GM23338 (cell line): Measurements from ENCODE around the gene UBQLN1. TPM values are rescaled to one million over a fixed set of nuclear protein-coding genes. Genes with fewer than 3 reads are reported as not detected.

Experiments
- ATAC-seq: fragments of 200-7000 bp; cut with Tn5 transposase; 3 replicates; pipeline ENCODE4 v1.9.1; 2020
- DNase-seq: peaks from one replicate; pipeline ENCODE4 v3.0.0-alpha.2; 2015; ENCODE audit warnings: low spot score
- H2AFZ ChIP-seq: fragments of 200-600 bp; sonication (generic); 2 replicates; pipeline ENCODE4 v1.8.0; 2016; ENCODE audit warnings: antibody characterized with exemption, mild to moderate bottlenecking, moderate library complexity
- H3F3A ChIP-seq: fragments of 200-600 bp; sonication (generic); replicated peaks from 2 replicates; pipeline ENCODE4 v1.8.0; 2017; ENCODE audit warnings: antibody characterized with exemption, mixed run types, low read depth
- H3K27ac ChIP-seq: fragments of 200-600 bp; sonication (generic); 2 replicates; pipeline ENCODE4 v1.6.1; 2016; ENCODE audit warnings: low read depth
- H3K27me3 ChIP-seq: fragments of 200-600 bp; sonication (generic); 2 replicates; pipeline ENCODE4 v1.8.0; 2016; ENCODE audit warnings: mild to moderate bottlenecking, mixed run types, moderate library complexity; ENCODE audit not compliant: insufficient read depth
- H3K36me3 ChIP-seq: fragments of 200-600 bp; sonication (generic); 2 replicates; pipeline ENCODE4 v1.8.0; 2016; ENCODE audit warnings: mild to moderate bottlenecking; ENCODE audit not compliant: insufficient read depth
- H3K4me1 ChIP-seq: fragments of 200-600 bp; sonication (generic); 2 replicates; pipeline ENCODE4 v1.8.0; 2016; ENCODE audit warnings: mild to moderate bottlenecking, moderate library complexity; ENCODE audit not compliant: insufficient read depth
- H3K4me2 ChIP-seq: fragments of 200-600 bp; sonication (generic); 2 replicates; pipeline ENCODE4 v1.7.1; 2017; ENCODE audit warnings: mixed run types
- H3K4me3 ChIP-seq: fragments of 200-600 bp; sonication (generic); 2 replicates; pipeline ENCODE4 v1.6.1; 2016; ENCODE audit warnings: mixed run types
- H3K79me2 ChIP-seq: fragments of 200-600 bp; sonication (generic); replicated peaks from 2 replicates; pipeline ENCODE4 v1.8.0; 2017; ENCODE audit warnings: mild to moderate bottlenecking; ENCODE audit not compliant: insufficient read depth
- H3K9me2 ChIP-seq: fragments of 200-600 bp; sonication (generic); 2 replicates; pipeline ENCODE4 v1.8.0; 2017; ENCODE audit not compliant: insufficient read depth
- H4K20me1 ChIP-seq: fragments of 200-600 bp; sonication (generic); replicated peaks from 2 replicates; pipeline ENCODE4 v1.8.0; 2017; ENCODE audit warnings: mild to moderate bottlenecking; ENCODE audit not compliant: insufficient read depth
- H3K27ac Mint-ChIP-seq: 2 replicates; pipeline ENCODE4 v1.8.0; 2020; ENCODE audit warnings: inconsistent platforms, mild to moderate bottlenecking, moderate library complexity, mixed read lengths
- H3K27me3 Mint-ChIP-seq: 3 replicates; pipeline ENCODE4 v1.8.0; 2022; ENCODE audit warnings: low read depth, mild to moderate bottlenecking, moderate library complexity, mixed read lengths, inconsistent platforms; ENCODE audit not compliant: insufficient read depth, poor library complexity
- H3K36me3 Mint-ChIP-seq: 3 replicates; pipeline ENCODE4 v1.8.0; 2021; ENCODE audit warnings: low read depth, mild to moderate bottlenecking, inconsistent platforms, moderate library complexity, mixed read lengths
- H3K4me1 Mint-ChIP-seq: 3 replicates; pipeline ENCODE4 v1.8.0; 2020; ENCODE audit warnings: mild to moderate bottlenecking, inconsistent platforms, mixed read lengths
- H3K4me3 Mint-ChIP-seq: 3 replicates; pipeline ENCODE4 v1.8.0; 2021; ENCODE audit warnings: moderate library complexity, mild to moderate bottlenecking, inconsistent platforms, mixed read lengths
- H3K9me3 Mint-ChIP-seq: 3 replicates; pipeline ENCODE4 v1.8.0; 2020; ENCODE audit warnings: moderate library complexity, mild to moderate bottlenecking, inconsistent platforms, mixed read lengths
- CREB1 ChIP-seq: fragments of 250-450 bp; sonication (Bioruptor Pico); IDR thresholded peaks from 2 replicates; pipeline ENCODE4 v1.5.0; 2020; ENCODE audit warnings: low read depth, mild to moderate bottlenecking, moderate library complexity
- CTCF ChIP-seq, 2 experiments: fragments of 200-600 bp in 1 of 2; sonication (generic) in 1 of 2; conservative IDR thresholded peaks; 2 replicates each; pipeline versions ENCODE4 v1.5.1 to v1.6.1; 2016 to 2017; ENCODE audit warnings: antibody characterized with exemption in 2 of 2, low read depth in 2 of 2, mild to moderate bottlenecking in 2 of 2, moderate library complexity in 1 of 2
- EZH2phosphoT487 ChIP-seq: fragments of 200-600 bp; sonication (generic); IDR thresholded peaks from one replicate; pipeline ENCODE4 v1.8.1; 2018; ENCODE audit warnings: antibody characterized with exemption; ENCODE audit not compliant: unreplicated experiment
- JUNB ChIP-seq: IDR thresholded peaks from one replicate; pipeline ENCODE4 v1.6.1; 2016; ENCODE audit warnings: antibody characterized with exemption; ENCODE audit not compliant: unreplicated experiment
- NANOG ChIP-seq: IDR thresholded peaks from 2 replicates; pipeline ENCODE4 v1.6.1; 2016; ENCODE audit warnings: antibody characterized with exemption, borderline replicate concordance
- POLR2AphosphoS5 ChIP-seq: IDR thresholded peaks from 2 replicates; pipeline ENCODE4 v1.6.1; 2016; ENCODE audit warnings: antibody characterized with exemption, low read depth
- STAT1 ChIP-seq: IDR thresholded peaks from one replicate; pipeline ENCODE4 v1.6.1; 2016; ENCODE audit warnings: antibody characterized with exemption; ENCODE audit not compliant: unreplicated experiment
- ZNF114 ChIP-seq: fragments of 250-450 bp; sonication (Bioruptor Pico); IDR thresholded peaks from 2 replicates; pipeline ENCODE4 v1.5.0; 2020; ENCODE audit warnings: mild to moderate bottlenecking, moderate library complexity
- ZNF331 ChIP-seq: fragments of 250-450 bp; sonication (Bioruptor Pico); IDR thresholded peaks from 2 replicates; pipeline ENCODE4 v1.5.0; 2020; ENCODE audit warnings: low read depth, mild to moderate bottlenecking, moderate library complexity
- polyA plus RNA-seq: library from polyadenylated mRNA; unstranded; fragments of >200 nt; fragmentation: Nextera tagmentation; extraction: Ambion mirVana; gene quantifications from 2 replicates; pipeline ENCODE4 v1.2.1, GENCODE V29; 2016
- total RNA-seq: library from RNA; depleted of rRNA; stranded (reverse); fragments of >200 nt; shearing (Covaris generic); gene quantifications from 2 replicates; pipeline ENCODE4 v1.2.3, GENCODE V29; 2014
- TF ChIP-seq, protein P1 (sequence below): IDR thresholded peaks from 2 replicates; pipeline ENCODE4 v1.6.1; 2016; ENCODE audit warnings: antibody characterized with exemption

UBQLN1 gene
- total and polyA plus RNA-seq, 2 experiments from 2014 or later: 90.5 to 168 TPM

DNA sequence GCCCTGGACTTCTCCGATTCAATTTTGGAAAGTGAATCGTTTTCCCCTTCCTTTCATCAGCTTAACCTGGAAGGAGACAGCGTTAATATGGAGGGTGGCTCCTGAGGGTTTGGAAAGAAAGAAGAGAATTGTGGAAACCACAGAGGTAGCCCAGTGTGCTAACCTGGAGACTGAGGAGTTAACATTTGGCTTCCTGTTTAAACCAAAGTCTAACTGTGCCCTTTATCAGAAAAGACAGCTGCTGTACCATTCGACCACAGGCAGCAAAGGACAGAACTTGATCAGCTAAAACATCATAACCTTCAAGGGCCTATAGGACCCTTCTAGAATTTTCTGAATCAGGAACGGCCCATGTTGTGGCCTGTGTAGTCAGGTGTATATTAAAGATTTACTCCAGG lies 84.1 kb downstream of the UBQLN1 start:
- DNase-seq (no peak), ATAC-seq (peak; percentile 2; the same call in 2 of the 3 replicates)
- H3K36me3 ChIP-seq: no peaks in the 10 kb centered on the region
- Mint-ChIP-seq H3K9me3 (no peaks in the 10 kb centered on the region), H3K36me3 (no peaks in the 10 kb centered on the region), H3K27ac (no peak overlapping the region), H3K27me3 (peaks cover 6% of the 10 kb centered on the region), H3K4me1 (peaks cover 17% of the 10 kb centered on the region), H3K4me3 (peak overlapping the region; percentile 74)
- H3K4me3 ChIP-seq: peak overlapping the region; percentile 86
- no peaks in the 10 kb centered on the region for H3K9me2 ChIP-seq
- H3K27ac ChIP-seq: peak overlapping the region; percentile 8; the same call in 1 of the 2 replicates
- no peaks in the 10 kb centered on the region for H3K79me2 ChIP-seq
- no peaks in the 10 kb centered on the region for H4K20me1 ChIP-seq
- no peaks in the 10 kb centered on the region for H3K27me3 ChIP-seq
- peaks cover 13% of the 10 kb centered on the region; the same call in 1 of the 2 replicates for H3K4me1 ChIP-seq
- no peaks in the 10 kb centered on the region for H3F3A ChIP-seq
- H2AFZ ChIP-seq: peak overlapping the region; percentile 87
- TF ChIP-seq CTCF (conservative IDR thresholded peaks at IDR 0.05; ENCODE audit: low read depth in 2 of 2): no peak
- no peak for TF ChIP-seq ZNF331 (CRISPR knock-in tag)
- peak; percentile 7; the same call in 1 of the 2 replicates for TF ChIP-seq POLR2AphosphoS5
- H3K4me2 ChIP-seq: peak overlapping the region; percentile 85

GRCh38 chr9:83622939-83623678 lies 84.6 kb downstream of the UBQLN1 start, which contains the start of gene IDNK:
Gene IDNK (plus strand): TSS chr9:83623143. CDS start chr9:83623172, 29 bp downstream.
- peak; percentile 88 for ATAC-seq
- H3K4me3 ChIP-seq: peak within 1 kb of the TSS; percentile 86
- peak within 1 kb of the TSS; percentile 74 for H3K4me3 Mint-ChIP-seq
- H3K9me2 ChIP-seq: no peaks in the 10 kb centered on the region
- 0 out of 2 replicates have a peak within 1 kb of the TSS, but pooled peaks have one; percentile 41 for H3K27ac Mint-ChIP-seq
- no peaks in the 10 kb centered on the region for H3K9me3 Mint-ChIP-seq
- peaks cover 6% of the 10 kb centered on the region for H3K27me3 Mint-ChIP-seq
- no peaks in the 10 kb centered on the region for H3F3A ChIP-seq
- peak within 1 kb of the TSS; percentile 87 for H2AFZ ChIP-seq
- no peaks in the 10 kb centered on the region for H3K27me3 ChIP-seq
- H3K4me2 ChIP-seq: peak within 1 kb of the TSS; percentile 85
- TF ChIP-seq CREB1 (CRISPR knock-in tag): peak; percentile 48; the same call in 1 of the 2 replicates
- peak; percentile 37; the same call in 1 of the 2 replicates for TF ChIP-seq POLR2AphosphoS5
- no peak for TF ChIP-seq STAT1
- H3K36me3 ChIP-seq: no peaks in the 10 kb centered on the region
- H3K79me2 ChIP-seq: no peaks in the 10 kb centered on the region
- peak within 1 kb of the TSS; percentile 8; the same call in 1 of the 2 replicates for H3K27ac ChIP-seq
- H3K4me1 Mint-ChIP-seq: peaks cover 17% of the 10 kb centered on the region
- peak; percentile 85 for DNase-seq
- H4K20me1 ChIP-seq: no peaks in the 10 kb centered on the region
- H3K36me3 Mint-ChIP-seq: no peaks in the 10 kb centered on the region
- peaks cover 13% of the 10 kb centered on the region; the same call in 1 of the 2 replicates for H3K4me1 ChIP-seq

- H3K27me3 Mint-ChIP-seq: peaks cover 6% of the 10 kb centered on the region
- H3K4me1 Mint-ChIP-seq: peaks cover 17% of the 10 kb centered on the region
- ATAC-seq (no peak; the same call in 2 of the 3 replicates), DNase-seq (peak; percentile 24)
- Histone ChIP-seq H3K4me1 (peaks cover 13% of the 10 kb centered on the region; the same call in 1 of the 2 replicates), H3K27ac (no peak overlapping the region), H3K27me3 (no peaks in the 10 kb centered on the region), H3F3A (no peaks in the 10 kb centered on the region), H4K20me1 (no peaks in the 10 kb centered on the region), H2AFZ (peak overlapping the region; percentile 87), H3K9me2 (no peaks in the 10 kb centered on the region), H3K36me3 (no peaks in the 10 kb centered on the region), H3K4me2 (peak overlapping the region; percentile 85), H3K79me2 (no peaks in the 10 kb centered on the region), H3K4me3 (peak overlapping the region; percentile 86)
- no peaks in the 10 kb centered on the region for H3K9me3 Mint-ChIP-seq
- H3K36me3 Mint-ChIP-seq: no peaks in the 10 kb centered on the region
- H3K27ac Mint-ChIP-seq: 0 out of 2 replicates have a peak overlapping the region, but pooled peaks have one; percentile 41
- H3K4me3 Mint-ChIP-seq: peak overlapping the region; percentile 74
- TF ChIP-seq CTCF (conservative IDR thresholded peaks at IDR 0.05; ENCODE audit: low read depth in 2 of 2) (no peak), ZNF114 (no peak), JUNB (no peak), POLR2AphosphoS5 (no peak), STAT1 (no peak), EZH2phosphoT487 (no peak), ZNF331 (CRISPR knock-in tag) (no peak), NANOG (no peak)
- TF ChIP-seq, protein P1, sequence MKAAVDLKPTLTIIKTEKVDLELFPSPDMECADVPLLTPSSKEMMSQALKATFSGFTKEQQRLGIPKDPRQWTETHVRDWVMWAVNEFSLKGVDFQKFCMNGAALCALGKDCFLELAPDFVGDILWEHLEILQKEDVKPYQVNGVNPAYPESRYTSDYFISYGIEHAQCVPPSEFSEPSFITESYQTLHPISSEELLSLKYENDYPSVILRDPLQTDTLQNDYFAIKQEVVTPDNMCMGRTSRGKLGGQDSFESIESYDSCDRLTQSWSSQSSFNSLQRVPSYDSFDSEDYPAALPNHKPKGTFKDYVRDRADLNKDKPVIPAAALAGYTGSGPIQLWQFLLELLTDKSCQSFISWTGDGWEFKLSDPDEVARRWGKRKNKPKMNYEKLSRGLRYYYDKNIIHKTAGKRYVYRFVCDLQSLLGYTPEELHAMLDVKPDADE: no peak
Observed at GRCh38 chr9:83622433-83622938, 85.3 kb downstream of the UBQLN1 start.
